Rectal smooth muscle tissue (tissue), 1 donor: Measurements from ENCODE around the gene TMEM108.

Experiments
- H3K27ac ChIP-seq: one replicate; pipeline ENCODE4 v1.7.0; 2013; ENCODE audit warnings: low read depth, low read length, inconsistent platforms
- H3K27me3 ChIP-seq: one replicate; pipeline ENCODE4 v1.7.0; 2013; ENCODE audit warnings: low read length; ENCODE audit not compliant: control insufficient read depth, insufficient read depth
- H3K36me3 ChIP-seq: one replicate; pipeline ENCODE4 v1.7.0; 2013; ENCODE audit warnings: low read length; ENCODE audit not compliant: control insufficient read depth, insufficient read depth
- H3K4me1 ChIP-seq: one replicate; pipeline ENCODE4 v1.7.0; 2013; ENCODE audit warnings: low read length; ENCODE audit not compliant: control insufficient read depth, insufficient read depth
- H3K4me3 ChIP-seq: one replicate; pipeline ENCODE4 v1.7.0; 2013; ENCODE audit warnings: low read length
- H3K9ac ChIP-seq: one replicate; pipeline ENCODE4 v1.7.0; 2013; ENCODE audit warnings: low read length

Gene TMEM108

DNA sequence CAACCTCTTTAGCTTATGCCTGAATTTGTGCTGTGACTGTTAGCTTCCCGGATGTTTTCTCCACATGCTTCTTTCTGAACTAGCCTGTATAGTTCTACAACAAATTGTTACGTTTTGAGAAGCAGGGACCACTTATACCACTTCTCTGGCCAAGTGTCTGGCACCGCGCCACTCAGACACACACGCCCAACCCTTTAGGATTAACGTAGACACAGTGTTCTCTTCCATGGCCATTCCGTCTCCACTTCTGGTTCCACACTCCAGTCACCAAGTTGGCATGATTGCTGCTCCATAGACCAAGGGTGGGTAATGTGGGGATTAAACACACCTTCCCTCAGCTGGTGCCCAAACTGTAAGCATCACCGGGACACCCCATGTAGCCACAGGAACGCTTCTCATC lies 755 bp upstream of the TMEM108 start:
- Histone ChIP-seq H3K36me3 (no peaks in the 10 kb centered on the region), H3K27ac (no peak overlapping the region), H3K27me3 (peaks cover 12% of the 10 kb centered on the region)

GRCh38 chr3:133038731-133039375 lies 662 bp downstream of the TMEM108 start:
- Histone ChIP-seq H3K9ac (no peak overlapping the region), H3K36me3 (no peaks in the 10 kb centered on the region), H3K27me3 (peaks cover 12% of the 10 kb centered on the region), H3K27ac (no peak overlapping the region), H3K4me1 (no peaks in the 10 kb centered on the region), H3K4me3 (peak overlapping the region; percentile 73)

More for the DNA sequence above, 755 bp upstream of the TMEM108 start:
- peak overlapping the region; percentile 73 for H3K4me3 ChIP-seq
- no peak overlapping the region for H3K9ac ChIP-seq
- H3K4me1 ChIP-seq = no peaks in the 10 kb centered on the region

GRCh38 chr3:133040696-133041523 lies 2.7 kb downstream of the TMEM108 start:
- Histone ChIP-seq H3K36me3 (no peaks in the 10 kb centered on the region), H3K9ac (no peak overlapping the region), H3K4me3 (no peak overlapping the region), H3K4me1 (no peaks in the 10 kb centered on the region), H3K27ac (no peak overlapping the region), H3K27me3 (peaks cover 12% of the 10 kb centered on the region)

GRCh38 chr3:133041524-133041829 lies 3.3 kb downstream of the TMEM108 start:
- H3K4me1 ChIP-seq = no peaks in the 10 kb centered on the region
- H3K9ac ChIP-seq = no peak overlapping the region
- H3K36me3 ChIP-seq = no peaks in the 10 kb centered on the region
- H3K27ac ChIP-seq = no peak overlapping the region
- H3K27me3 ChIP-seq = peaks cover 12% of the 10 kb centered on the region
- no peak overlapping the region for H3K4me3 ChIP-seq

DNA sequence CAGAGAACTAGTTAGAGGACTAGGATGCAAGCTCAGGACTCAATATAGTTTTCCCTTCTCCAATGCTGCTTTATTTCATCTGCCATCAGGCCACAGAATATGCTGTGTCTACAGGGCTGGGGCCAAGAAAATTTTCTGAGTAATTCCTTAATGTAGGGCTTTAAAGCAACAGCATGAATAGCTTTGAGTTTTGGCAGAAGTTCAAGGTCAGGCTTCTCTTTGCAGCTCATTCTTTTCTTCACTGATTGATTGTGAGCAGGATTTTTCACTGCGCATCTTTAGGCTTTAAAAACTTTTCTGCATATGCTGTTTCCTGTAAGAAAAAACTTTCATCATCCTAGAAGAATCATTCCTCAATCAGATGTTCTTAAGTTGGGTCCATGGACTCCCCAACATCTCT lies 4.6 kb downstream of the TMEM108 start:
- H3K4me1 ChIP-seq = no peaks in the 10 kb centered on the region
- peaks cover 7% of the 10 kb centered on the region for H3K27me3 ChIP-seq
- H3K36me3 ChIP-seq = no peaks in the 10 kb centered on the region
- H3K4me3 ChIP-seq = no peak overlapping the region
- H3K9ac ChIP-seq = no peak overlapping the region
- no peak overlapping the region for H3K27ac ChIP-seq

DNA sequence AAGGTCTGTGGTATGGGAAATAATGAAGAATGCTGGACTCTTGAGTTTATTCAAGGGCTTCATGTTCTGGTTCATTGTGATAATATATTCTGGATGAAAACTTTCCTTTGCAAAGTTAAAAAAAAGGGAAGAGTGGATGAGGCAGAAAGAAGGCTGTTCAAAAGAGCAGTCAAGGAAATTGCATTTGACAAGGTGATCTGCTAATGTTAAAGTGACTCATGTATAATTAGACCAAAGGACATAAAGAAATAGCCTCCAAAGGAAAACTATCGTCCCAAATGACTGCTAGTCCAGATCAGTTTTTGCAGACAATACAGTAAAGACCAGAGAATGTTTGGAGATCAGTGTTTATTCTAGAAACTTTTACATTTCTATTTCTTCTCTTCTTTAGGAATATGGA lies 9.8 kb downstream of the TMEM108 start:
- Histone ChIP-seq H3K9ac (no peak overlapping the region), H3K27ac (no peak overlapping the region), H3K27me3 (no peaks in the 10 kb centered on the region), H3K36me3 (no peaks in the 10 kb centered on the region), H3K4me3 (no peak overlapping the region), H3K4me1 (no peaks in the 10 kb centered on the region)

GRCh38 chr3:133049491-133049890 lies 11.3 kb downstream of the TMEM108 start:
- no peak overlapping the region for H3K9ac ChIP-seq
- H3K27me3 ChIP-seq = no peaks in the 10 kb centered on the region
- no peaks in the 10 kb centered on the region for H3K4me1 ChIP-seq

GRCh38 chr3:133050891-133051290 lies 12.7 kb downstream of the TMEM108 start:
- Histone ChIP-seq H3K27me3 (no peaks in the 10 kb centered on the region), H3K27ac (no peak overlapping the region), H3K36me3 (no peaks in the 10 kb centered on the region), H3K4me1 (no peaks in the 10 kb centered on the region), H3K9ac (no peak overlapping the region), H3K4me3 (no peak overlapping the region)

More at GRCh38 chr3:133049491-133049890, 11.3 kb downstream of the TMEM108 start:
- Histone ChIP-seq H3K36me3 (no peaks in the 10 kb centered on the region), H3K27ac (no peak overlapping the region), H3K4me3 (no peak overlapping the region)

DNA sequence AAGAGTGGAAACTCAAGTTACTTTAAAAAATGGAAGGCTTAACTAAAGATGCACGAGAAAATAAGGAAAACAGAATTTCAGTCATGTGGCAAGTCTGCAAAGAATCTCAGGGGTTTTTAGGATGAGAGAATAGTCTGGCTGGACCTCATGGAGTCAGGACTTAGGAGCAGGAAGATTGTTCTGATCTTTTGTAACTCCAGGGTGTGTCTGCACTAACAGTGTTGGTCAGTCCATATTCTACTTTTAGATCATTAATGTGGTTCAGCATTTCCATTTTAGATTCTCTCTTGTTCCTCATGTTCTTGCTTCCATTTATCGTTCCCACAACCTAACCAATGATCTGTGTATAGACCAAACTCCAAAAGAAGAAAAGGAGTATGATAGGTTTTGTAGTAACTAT lies 15.3 kb downstream of the TMEM108 start:
- Histone ChIP-seq H3K27me3 (no peaks in the 10 kb centered on the region), H3K4me3 (no peak overlapping the region), H3K27ac (no peak overlapping the region), H3K4me1 (no peaks in the 10 kb centered on the region), H3K9ac (no peak overlapping the region), H3K36me3 (no peaks in the 10 kb centered on the region)

GRCh38 chr3:133054586-133054985 lies 16.4 kb downstream of the TMEM108 start:
- Histone ChIP-seq H3K4me1 (no peaks in the 10 kb centered on the region), H3K4me3 (no peak overlapping the region), H3K27ac (no peak overlapping the region), H3K36me3 (no peaks in the 10 kb centered on the region), H3K9ac (no peak overlapping the region), H3K27me3 (no peaks in the 10 kb centered on the region)

DNA sequence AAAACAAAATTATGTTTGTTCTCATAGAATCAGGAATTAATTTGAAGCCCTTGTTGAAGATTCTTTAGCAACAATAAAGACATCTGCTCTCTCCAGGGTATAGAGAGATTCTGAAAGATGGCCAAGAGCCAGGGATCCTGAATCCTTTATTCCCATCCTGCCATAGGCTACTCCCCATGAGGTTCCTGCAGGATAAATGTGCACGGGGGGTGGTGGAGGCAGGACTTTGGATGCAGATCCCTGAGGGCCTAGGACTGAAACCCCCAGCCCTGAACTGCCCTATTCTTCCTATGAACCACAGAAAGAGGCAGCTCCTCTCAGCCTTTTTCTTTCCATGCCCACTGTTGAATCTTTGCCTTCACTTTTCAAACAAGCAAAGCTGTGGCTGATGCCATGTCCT lies 17.1 kb downstream of the TMEM108 start:
- no peak overlapping the region for H3K27ac ChIP-seq

DNA sequence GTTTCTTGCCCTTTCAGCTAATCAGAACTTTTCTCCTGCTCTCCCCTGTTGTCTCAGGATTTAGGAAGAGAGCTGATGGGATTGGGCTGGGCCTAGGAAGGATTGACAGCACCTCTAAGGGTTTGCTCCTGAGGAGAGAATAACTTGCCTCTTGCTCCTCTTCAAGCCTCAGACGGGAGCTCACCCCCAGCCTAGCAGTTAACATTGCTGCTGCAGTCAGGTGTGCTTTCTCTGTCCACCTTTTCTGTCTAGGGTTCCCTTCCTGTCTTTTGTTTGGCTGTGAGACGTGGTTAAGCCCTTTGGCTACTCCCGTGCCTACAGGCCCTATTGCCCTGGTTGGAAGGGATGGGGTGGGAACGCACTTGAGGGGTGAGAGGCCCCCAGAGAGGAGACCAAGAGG lies 20.1 kb downstream of the TMEM108 start:
- Histone ChIP-seq H3K27me3 (no peaks in the 10 kb centered on the region), H3K9ac (no peak overlapping the region), H3K27ac (no peak overlapping the region), H3K4me3 (no peak overlapping the region), H3K36me3 (no peaks in the 10 kb centered on the region), H3K4me1 (no peaks in the 10 kb centered on the region)

More for the DNA sequence above, 17.1 kb downstream of the TMEM108 start:
- Histone ChIP-seq H3K27me3 (no peaks in the 10 kb centered on the region), H3K36me3 (no peaks in the 10 kb centered on the region), H3K4me1 (no peaks in the 10 kb centered on the region), H3K4me3 (no peak overlapping the region), H3K9ac (no peak overlapping the region)

DNA sequence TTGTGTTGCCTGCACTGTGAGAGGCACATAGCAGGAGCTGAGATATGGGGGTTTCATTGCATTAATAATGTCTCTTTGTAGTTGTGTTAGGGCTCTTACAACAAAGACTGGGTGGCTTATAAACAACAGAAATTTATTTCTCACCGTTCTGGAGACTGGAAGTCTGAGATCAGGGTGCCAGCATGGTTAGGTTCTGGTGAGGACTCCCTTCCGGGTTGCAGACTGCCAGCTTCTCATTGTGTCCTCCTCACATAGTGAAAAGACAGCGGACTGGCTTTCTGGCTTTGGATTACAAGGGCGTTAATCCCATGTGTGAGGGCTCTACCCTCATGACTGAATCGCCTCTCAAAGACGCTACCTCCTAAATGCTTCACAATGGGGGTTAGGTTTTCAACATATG lies 20.6 kb downstream of the TMEM108 start:
- Histone ChIP-seq H3K36me3 (no peaks in the 10 kb centered on the region), H3K27me3 (no peaks in the 10 kb centered on the region), H3K4me1 (no peaks in the 10 kb centered on the region), H3K27ac (no peak overlapping the region), H3K4me3 (no peak overlapping the region), H3K9ac (no peak overlapping the region)
